Thyroid gland (tissue), 4 donors: Measurements from ENCODE around the gene MAP7.

ENCODE experiments used
- CTCF ChIP-seq, 6 experiments: fragments of 200-600 bp in 3 of 6; fragments of 450-650 bp in 3 of 6; sonication (generic) in 3 of 6; IDR thresholded peaks; one replicate each; pipeline ENCODE4 v1.5.1; 2016 to 2019; ENCODE audit warnings: antibody characterized with exemption in 6 of 6, mild to moderate bottlenecking in 2 of 6, inconsistent platforms in 1 of 6, moderate library complexity in 1 of 6
- POLR2A ChIP-seq, 2 donors: fragments of 450-650 bp; IDR thresholded peaks; one replicate each; pipeline ENCODE4 v1.6.1; 2017; ENCODE audit warnings: antibody characterized with exemption in 2 of 2, mild to moderate bottlenecking in 2 of 2, moderate library complexity in 1 of 2

GRCh38 chr6:136426627-136427377, 123.4 kb downstream of the MAP7 start:
- no peak for TF ChIP-seq CTCF (IDR thresholded peaks at IDR 0.05)
- TF ChIP-seq POLR2A (IDR thresholded peaks at IDR 0.05), result no peak
